GM12873 (cell line): ENCODE results near the gene PTX4.

Source experiments
- CTCF ChIP-seq: IDR thresholded peaks from 2 replicates; pipeline ENCODE4 v1.5.1; 2012; ENCODE audit warnings: low read depth, mild to moderate bottlenecking, moderate library complexity, low read length, control low read depth; ENCODE audit not compliant: insufficient read depth; ENCODE audit errors: missing control alignments

The PTX4 gene

GRCh38 chr16:1439058-1439698 is 49.6 kb downstream of the PTX4 start:
- no peak for TF ChIP-seq CTCF

- TF ChIP-seq CTCF: no peak
Observed at GRCh38 chr16:1438229-1439057, 50.3 kb downstream of the PTX4 start.

GRCh38 chr16:1437606-1438005 is 51.1 kb downstream of the PTX4 start:
- no peak for TF ChIP-seq CTCF

- TF ChIP-seq CTCF: no peak
Observed at GRCh38 chr16:1436731-1437355, 51.9 kb downstream of the PTX4 start.

GRCh38 chr16:1435921-1436697 is 52.6 kb downstream of the PTX4 start:
- no peak for TF ChIP-seq CTCF
